ENCODE measurements around the gene PSMB9. TPM values are rescaled to one million over a fixed set of nuclear protein-coding genes. Genes with fewer than 3 reads are reported as not detected.
A peak's percentile ranks its signal among the peaks of the same experiment; 100 is the strongest.
"Not testable (repeated sequence)": the region's sequence is repeated elsewhere in the genome, so short reads cannot be mapped to it uniquely, and the experiment has no call there.

Gene PSMB9
- total and polyA plus RNA-seq, 3 experiments from 2014 or later, result 245 to 597 (median 255) TPM

- not testable (repeated sequence) for H3K27me3 ChIP-seq (ENCODE audit: insufficient read depth, low read length, poor library complexity, severe bottlenecking); H3K4me1 Mint-ChIP-seq; H3K27ac ChIP-seq (ENCODE audit: low read depth, low read length); H3K27me3 Mint-ChIP-seq; H3K4me1 ChIP-seq (ENCODE audit: insufficient read depth, low read length); H3K4me3 Mint-ChIP-seq; H3K9me3 Mint-ChIP-seq; H3K9me3 ChIP-seq (ENCODE audit: low read length); H3K4me3 ChIP-seq (ENCODE audit: low read length); DNase-seq; H3K36me3 ChIP-seq (ENCODE audit: insufficient read depth, low read length)
- POLR2A ChIA-PET, result interaction anchor here (0.7 to 1.1 kb wide), 2 partner anchors 91 to 403 kb away, joined by 3 read pairs; no protein-coding TSS in a partner anchor
- H3K27ac Mint-ChIP-seq, result peak overlapping the region in 1 of 8 donors; percentile 35
- peaks cover 2 to 17% (median 4%) of the 10 kb centered on the region in 3 donors for H3K36me3 Mint-ChIP-seq
- CTCF ChIA-PET, result interaction anchor here (0.9 to 3.5 kb wide), 5 partner anchors 12 to 104 kb away, joined by 3 to 22 read pairs (median 4); partner anchors contain the start of gene TAP2
Observed at GRCh38 chr6:32880962-32881361, 27.0 kb downstream of the PSMB9 start.

GRCh38 chr6:32882879-32883250 is 28.9 kb downstream of the PSMB9 start:
- POLR2A ChIA-PET, result no interaction called here
- Mint-ChIP-seq H3K36me3 (peaks cover 2 to 16% (median 4%) of the 10 kb centered on the region in 3 donors), H3K4me1 (no peaks in the 10 kb centered on the region), H3K27ac (no peak overlapping the region), H3K9me3 (no peaks in the 10 kb centered on the region), H3K27me3 (peaks cover 0 to 2% of the 10 kb centered on the region in 2 donors), H3K4me3 (no peak overlapping the region)
- no peaks in the 10 kb centered on the region for H3K27me3 ChIP-seq (ENCODE audit: insufficient read depth, low read length, poor library complexity, severe bottlenecking)
- no peak overlapping the region for H3K4me3 ChIP-seq (ENCODE audit: low read length)
- H3K4me1 ChIP-seq (ENCODE audit: insufficient read depth, low read length), result no peaks in the 10 kb centered on the region
- DNase-seq, result no peak
- no peaks in the 10 kb centered on the region for H3K36me3 ChIP-seq (ENCODE audit: insufficient read depth, low read length)
- H3K9me3 ChIP-seq (ENCODE audit: low read length), result no peaks in the 10 kb centered on the region
- H3K27ac ChIP-seq (ENCODE audit: low read depth, low read length), result no peak overlapping the region
- CTCF ChIA-PET, result interaction anchor here (0.9 to 5.4 kb wide), 5 partner anchors 11 to 104 kb away, joined by 3 to 64 read pairs (median 5); partner anchors contain the start of genes HLA-DMA and TAP2

DNA sequence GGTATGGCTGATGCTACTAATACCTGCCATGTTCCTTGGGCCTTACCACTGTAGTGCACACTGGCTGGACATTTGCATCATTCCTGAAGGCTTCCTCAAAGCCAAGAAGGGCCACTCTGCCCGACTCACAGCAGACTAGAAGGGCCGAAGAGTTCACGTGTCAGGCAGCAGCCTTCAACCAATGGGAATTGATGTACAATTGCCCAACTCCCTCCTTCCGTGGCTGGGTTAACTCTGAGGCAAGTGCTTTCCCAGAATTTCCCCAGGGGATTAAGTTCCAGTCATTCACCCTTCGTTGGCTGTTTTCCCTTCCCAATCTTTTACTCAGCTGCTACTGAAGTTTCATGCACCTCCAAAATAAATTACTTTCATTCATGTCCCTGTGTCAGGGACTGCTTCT is 29.8 kb downstream of the PSMB9 start:
- H3K27me3 ChIP-seq (ENCODE audit: insufficient read depth, low read length, poor library complexity, severe bottlenecking), result no peaks in the 10 kb centered on the region
- H3K4me1 ChIP-seq (ENCODE audit: insufficient read depth, low read length), result no peaks in the 10 kb centered on the region
- ChIA-PET CTCF (interaction anchor here (1.3 to 5.4 kb wide), 3 partner anchors 45 to 101 kb away, joined by 3 to 64 read pairs (median 29); partner anchors contain the start of genes HLA-DMA and TAP2), POLR2A (interaction anchor here (0.8 kb wide), 1 partner anchor 89 kb away, joined by 3 read pairs; no protein-coding TSS in a partner anchor)
- DNase-seq, result no peak
- no peaks in the 10 kb centered on the region for H3K9me3 ChIP-seq (ENCODE audit: low read length)
- Mint-ChIP-seq H3K27me3 (no peaks in the 10 kb centered on the region), H3K27ac (peak overlapping the region in 1 of 8 donors; percentile 67), H3K9me3 (no peaks in the 10 kb centered on the region), H3K36me3 (peaks cover 2 to 11% (median 4%) of the 10 kb centered on the region in 3 donors), H3K4me3 (no peak overlapping the region), H3K4me1 (no peaks in the 10 kb centered on the region)
- no peaks in the 10 kb centered on the region for H3K36me3 ChIP-seq (ENCODE audit: insufficient read depth, low read length)
- no peak overlapping the region for H3K27ac ChIP-seq (ENCODE audit: low read depth, low read length)
- no peak overlapping the region for H3K4me3 ChIP-seq (ENCODE audit: low read length)

DNA sequence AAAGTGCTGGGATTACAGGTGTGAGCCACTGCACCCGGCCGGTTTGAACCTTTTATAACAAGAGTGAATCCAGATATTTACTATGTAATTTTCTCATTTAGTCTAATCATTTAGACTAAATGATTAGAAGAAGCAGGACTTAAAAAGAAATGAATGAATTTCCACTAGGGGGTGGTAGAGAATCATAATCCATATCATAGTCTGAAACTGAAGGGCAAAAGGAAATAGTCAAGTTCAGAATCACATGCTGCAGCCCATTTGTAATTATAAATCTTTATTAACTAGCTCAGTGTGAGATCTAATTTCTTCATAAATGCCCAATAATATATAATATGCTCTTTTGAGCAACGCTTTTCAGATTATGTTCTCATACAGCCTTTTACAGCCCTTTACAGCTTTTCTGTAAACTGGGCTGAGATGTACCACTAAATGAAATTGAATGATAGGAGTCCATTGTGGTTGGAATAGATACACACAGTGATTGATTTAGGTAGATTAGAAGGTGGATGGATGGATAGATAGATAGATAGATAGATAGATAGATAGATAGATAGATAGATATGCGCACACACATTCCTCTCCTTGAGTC is 31.8 kb downstream of the PSMB9 start:
- ChIA-PET CTCF (interaction anchor here (0.6 to 5.4 kb wide), 25 partner anchors 13 to 108 kb away, joined by 3 to 64 read pairs (median 5); partner anchors contain the start of genes HLA-DMA, HLA-DMB and TAP2), POLR2A (interaction anchor here (0.6 to 1.4 kb wide), 5 partner anchors 47 to 1538 kb away, joined by 3 to 8 read pairs (median 3); partner anchors contain the start of genes HLA-DMB and TAP2)
- H3K27ac Mint-ChIP-seq, result no peak overlapping the region
- H3K4me1 Mint-ChIP-seq, result no peaks in the 10 kb centered on the region
- Histone ChIP-seq H3K9me3 (ENCODE audit: low read length) (no peaks in the 10 kb centered on the region), H3K4me3 (ENCODE audit: low read length) (no peak overlapping the region), H3K4me1 (ENCODE audit: insufficient read depth, low read length) (no peaks in the 10 kb centered on the region), H3K36me3 (ENCODE audit: insufficient read depth, low read length) (no peaks in the 10 kb centered on the region), H3K27ac (ENCODE audit: low read depth, low read length) (no peak overlapping the region), H3K27me3 (ENCODE audit: insufficient read depth, low read length, poor library complexity, severe bottlenecking) (no peaks in the 10 kb centered on the region)
- peak overlapping the region in 1 of 7 donors; percentile 3 for H3K4me3 Mint-ChIP-seq
- no peaks in the 10 kb centered on the region for H3K9me3 Mint-ChIP-seq
- H3K36me3 Mint-ChIP-seq, result peaks cover 0 to 5% (median 2%) of the 10 kb centered on the region in 3 donors
- DNase-seq, result peak in 2 of 5 donors; percentile 62 to 68
- H3K27me3 Mint-ChIP-seq, result no peaks in the 10 kb centered on the region

DNA sequence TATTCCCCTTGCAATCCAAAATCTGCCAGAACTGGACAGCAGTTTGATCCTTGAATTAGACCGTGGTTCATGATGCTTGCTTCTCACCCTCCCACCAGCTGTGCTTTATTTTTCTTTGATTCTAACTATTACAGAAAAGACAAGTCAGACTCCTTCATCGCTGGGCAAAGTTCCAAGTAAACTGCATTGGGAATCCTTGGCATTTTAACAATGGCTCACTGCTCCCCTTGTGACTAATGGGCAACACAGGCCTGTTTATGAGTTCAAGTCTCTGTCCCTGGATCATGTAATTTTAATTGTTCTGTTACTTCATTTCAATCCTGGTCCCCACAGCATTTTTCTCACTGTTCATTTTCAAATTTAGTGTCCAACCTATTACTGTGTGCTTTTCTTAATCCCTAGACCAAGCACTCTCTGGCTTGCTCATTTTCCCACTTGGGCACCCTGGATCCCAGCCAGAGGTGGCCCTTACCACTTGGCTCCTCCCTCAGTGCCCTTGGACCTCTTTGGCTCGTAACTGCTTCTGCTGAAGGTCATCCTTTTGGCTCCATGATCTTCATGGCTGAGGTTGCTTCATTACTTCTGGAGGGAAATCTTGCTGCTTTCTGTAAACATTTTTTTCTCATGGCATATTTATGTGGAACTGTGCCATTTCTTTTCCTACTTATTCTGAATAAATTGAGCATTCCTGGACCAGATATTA is 32.8 kb downstream of the PSMB9 start:
- no peaks in the 10 kb centered on the region for H3K9me3 Mint-ChIP-seq
- no peak overlapping the region for H3K4me3 Mint-ChIP-seq
- H3K4me1 Mint-ChIP-seq, result no peaks in the 10 kb centered on the region
- ChIA-PET CTCF (interaction anchor here (1.2 to 5.4 kb wide), 13 partner anchors 29 to 101 kb away, joined by 3 to 64 read pairs (median 8); partner anchors contain the start of genes HLA-DMA and HLA-DMB), POLR2A (interaction anchor here (1.4 kb wide), 1 partner anchor 85 kb away, joined by 8 read pairs; no protein-coding TSS in a partner anchor)
- Histone ChIP-seq H3K36me3 (ENCODE audit: insufficient read depth, low read length) (no peaks in the 10 kb centered on the region), H3K27ac (ENCODE audit: low read depth, low read length) (no peak overlapping the region), H3K4me1 (ENCODE audit: insufficient read depth, low read length) (no peaks in the 10 kb centered on the region), H3K27me3 (ENCODE audit: insufficient read depth, low read length, poor library complexity, severe bottlenecking) (no peaks in the 10 kb centered on the region), H3K4me3 (ENCODE audit: low read length) (no peak overlapping the region), H3K9me3 (ENCODE audit: low read length) (no peaks in the 10 kb centered on the region)
- no peak overlapping the region for H3K27ac Mint-ChIP-seq
- H3K27me3 Mint-ChIP-seq, result no peaks in the 10 kb centered on the region
- DNase-seq, result no peak
- peaks cover 0 to under 1% (median 0%) of the 10 kb centered on the region in 3 donors for H3K36me3 Mint-ChIP-seq

GRCh38 chr6:32887616-32888015 is 33.6 kb downstream of the PSMB9 start:
- Histone ChIP-seq H3K27me3 (ENCODE audit: insufficient read depth, low read length, poor library complexity, severe bottlenecking) (no peaks in the 10 kb centered on the region), H3K9me3 (ENCODE audit: low read length) (no peaks in the 10 kb centered on the region), H3K27ac (ENCODE audit: low read depth, low read length) (no peak overlapping the region), H3K4me1 (ENCODE audit: insufficient read depth, low read length) (no peaks in the 10 kb centered on the region), H3K36me3 (ENCODE audit: insufficient read depth, low read length) (no peaks in the 10 kb centered on the region), H3K4me3 (ENCODE audit: low read length) (no peak overlapping the region)
- ChIA-PET POLR2A (interaction anchor here (0.7 kb wide), 1 partner anchor 20 kb away, joined by 4 read pairs; no protein-coding TSS in a partner anchor), CTCF (interaction anchor here (1.3 to 1.4 kb wide), 2 partner anchors 66 to 97 kb away, joined by 6 to 9 read pairs; no protein-coding TSS in a partner anchor)
- Mint-ChIP-seq H3K9me3 (no peaks in the 10 kb centered on the region), H3K4me1 (no peaks in the 10 kb centered on the region), H3K36me3 (no peaks in the 10 kb centered on the region), H3K27ac (peak overlapping the region in 2 of 8 donors; percentile 26 to 56), H3K4me3 (no peak overlapping the region), H3K27me3 (no peaks in the 10 kb centered on the region)
- no peak for DNase-seq

GRCh38 chr6:32888576-32888975 is 34.6 kb downstream of the PSMB9 start:
- no peaks in the 10 kb centered on the region for H3K9me3 ChIP-seq (ENCODE audit: low read length)
- H3K36me3 Mint-ChIP-seq, result no peaks in the 10 kb centered on the region
- H3K27me3 Mint-ChIP-seq, result no peaks in the 10 kb centered on the region
- no peak overlapping the region for H3K4me3 Mint-ChIP-seq
- no peaks in the 10 kb centered on the region for H3K36me3 ChIP-seq (ENCODE audit: insufficient read depth, low read length)
- no peaks in the 10 kb centered on the region for H3K27me3 ChIP-seq (ENCODE audit: insufficient read depth, low read length, poor library complexity, severe bottlenecking)
- CTCF ChIA-PET, result interaction anchor here (1.3 to 2.0 kb wide), 3 partner anchors 65 to 96 kb away, joined by 6 to 9 read pairs (median 8); no protein-coding TSS in a partner anchor
- peaks cover 2% of the 10 kb centered on the region for H3K4me1 ChIP-seq (ENCODE audit: insufficient read depth, low read length)
- H3K4me1 Mint-ChIP-seq, result peaks cover 0 to 3% (median under 1%) of the 10 kb centered on the region in 3 donors
- H3K4me3 ChIP-seq (ENCODE audit: low read length), result no peak overlapping the region
- no peak for DNase-seq
- H3K9me3 Mint-ChIP-seq, result no peaks in the 10 kb centered on the region
- no peak overlapping the region for H3K27ac Mint-ChIP-seq
- H3K27ac ChIP-seq (ENCODE audit: low read depth, low read length), result no peak overlapping the region
- POLR2A ChIA-PET, result interaction anchor here (0.7 kb wide), 1 partner anchor 21 kb away, joined by 4 read pairs; no protein-coding TSS in a partner anchor

All from CD8-positive, alpha-beta memory T cell (primary cell).